H9 (cell line): ENCODE measurements around the gene ELAC2. TPM values are rescaled to one million over a fixed set of nuclear protein-coding genes. Genes with fewer than 3 reads are reported as not detected.

Experiments used
- DNase-seq: peaks from one replicate; pipeline ENCODE4 v3.0.0-alpha.2; 2017
- H2AFZ ChIP-seq: one replicate; pipeline ENCODE4 v1.6.1; 2013; ENCODE audit warnings: mild to moderate bottlenecking, low read length, control low read depth, moderate library complexity
- H2AK5ac ChIP-seq: 2 replicates; pipeline ENCODE4 v1.6.1; 2013; ENCODE audit warnings: low read length, control low read depth, mixed read lengths; ENCODE audit not compliant: insufficient read length
- H2BK120ac ChIP-seq: one replicate; pipeline ENCODE4 v1.6.1; 2013; ENCODE audit warnings: low read depth, mild to moderate bottlenecking, low read length, control low read depth, inconsistent platforms; ENCODE audit not compliant: poor library complexity, severe bottlenecking
- H2BK12ac ChIP-seq: 2 replicates; pipeline ENCODE4 v1.6.1; 2013; ENCODE audit warnings: low read length, control low read depth, mixed read lengths, low read depth; ENCODE audit not compliant: insufficient read length
- H2BK15ac ChIP-seq: 2 replicates; pipeline ENCODE4 v1.6.1; 2013; ENCODE audit warnings: low read depth, low read length, control low read depth
- H2BK20ac ChIP-seq: one replicate; pipeline ENCODE4 v1.6.1; 2013; ENCODE audit warnings: low read depth, mild to moderate bottlenecking, low read length, control low read depth, inconsistent platforms; ENCODE audit not compliant: poor library complexity, severe bottlenecking
- H2BK5ac ChIP-seq: 2 replicates; pipeline ENCODE4 v1.6.1; 2013; ENCODE audit warnings: low read length, control low read depth, mixed read lengths; ENCODE audit not compliant: insufficient read length
- H3K14ac ChIP-seq: 2 replicates; pipeline ENCODE4 v1.6.1; 2013; ENCODE audit warnings: low read length, control low read depth; ENCODE audit not compliant: insufficient read depth
- H3K18ac ChIP-seq: 2 replicates; pipeline ENCODE4 v1.6.1; 2013; ENCODE audit warnings: low read depth, mild to moderate bottlenecking, mixed read lengths, low read length, control low read depth; ENCODE audit not compliant: insufficient read length
- H3K23ac ChIP-seq: 2 replicates; pipeline ENCODE4 v1.6.1; 2013; ENCODE audit warnings: low read length, control low read depth, mixed read lengths, low read depth; ENCODE audit not compliant: insufficient read length
- H3K23me2 ChIP-seq: 2 replicates; pipeline ENCODE4 v1.6.1; 2013; ENCODE audit warnings: low read depth, mild to moderate bottlenecking, mixed read lengths, low read length, control low read depth; ENCODE audit not compliant: insufficient read length, poor library complexity, severe bottlenecking
- H3K27ac ChIP-seq: 2 replicates; pipeline ENCODE4 v1.5.1; 2013; ENCODE audit warnings: low read length, control low read depth, mixed read lengths, low read depth; ENCODE audit not compliant: insufficient read length
- H3K27me3 ChIP-seq: 2 replicates; pipeline ENCODE4 v1.6.1; 2013; ENCODE audit warnings: low read length, control low read depth, inconsistent platforms; ENCODE audit not compliant: insufficient read depth
- H3K4ac ChIP-seq: 2 replicates; pipeline ENCODE4 v1.6.1; 2013; ENCODE audit warnings: low read depth, mild to moderate bottlenecking, control low read depth, inconsistent platforms, low read length, moderate library complexity
- H3K4me1 ChIP-seq: 2 replicates; pipeline ENCODE4 v1.6.1; 2013; ENCODE audit warnings: low read length, control low read depth, inconsistent platforms; ENCODE audit not compliant: insufficient read depth
- H3K4me2 ChIP-seq: 2 replicates; pipeline ENCODE4 v1.6.1; 2013; ENCODE audit warnings: low read length, control low read depth, mixed read lengths; ENCODE audit not compliant: insufficient read length, insufficient read depth
- H3K56ac ChIP-seq: 2 replicates; pipeline ENCODE4 v1.6.1; 2013; ENCODE audit warnings: low read depth, mild to moderate bottlenecking, mixed read lengths, low read length, control low read depth; ENCODE audit not compliant: insufficient read length
- H3K79me1 ChIP-seq: 2 replicates; pipeline ENCODE4 v1.6.1; 2013; ENCODE audit warnings: low read depth, mild to moderate bottlenecking, moderate library complexity, low read length, control low read depth, inconsistent platforms; ENCODE audit not compliant: insufficient read depth, poor library complexity, severe bottlenecking
- H3K79me2 ChIP-seq: 2 replicates; pipeline ENCODE4 v1.6.1; 2013; ENCODE audit warnings: low read length, control low read depth, inconsistent platforms; ENCODE audit not compliant: insufficient read depth
- H3K9ac ChIP-seq: 2 replicates; pipeline ENCODE4 v1.6.1; 2013; ENCODE audit warnings: low read length, control low read depth, mixed read lengths; ENCODE audit not compliant: insufficient read length; ENCODE audit errors: extremely low read depth
- H3K9me3 ChIP-seq: one replicate; pipeline ENCODE4 v1.6.1; 2013; ENCODE audit warnings: low read depth, low read length, inconsistent platforms; ENCODE audit not compliant: control insufficient read depth
- H3T11ph ChIP-seq: one replicate; pipeline ENCODE4 v1.6.1; 2013; ENCODE audit warnings: mild to moderate bottlenecking, low read length, control low read depth, inconsistent platforms
- H4K20me1 ChIP-seq: one replicate; pipeline ENCODE4 v1.6.1; 2013; ENCODE audit not compliant: control insufficient read depth, insufficient read length, insufficient read depth
- H4K5ac ChIP-seq: 2 replicates; pipeline ENCODE4 v1.6.1; 2013; ENCODE audit warnings: low read depth, mild to moderate bottlenecking, mixed read lengths, low read length, control low read depth; ENCODE audit not compliant: insufficient read length
- H4K8ac ChIP-seq: replicated peaks from 2 replicates; pipeline ENCODE4 v1.6.1; 2013; ENCODE audit warnings: low read length, control low read depth, mixed read lengths, low read depth; ENCODE audit not compliant: insufficient read length
- H4K91ac ChIP-seq: 2 replicates; pipeline ENCODE4 v1.6.1; 2013; ENCODE audit warnings: low read depth, mild to moderate bottlenecking, moderate library complexity, mixed read lengths, low read length, control low read depth; ENCODE audit not compliant: insufficient read length
- H3K27ac Mint-ChIP-seq, 3 experiments: 2 replicates in 2 of 3; 3 replicates in 1 of 3; pipeline ENCODE4 v1.8.0; 2020 to 2021; ENCODE audit warnings: mixed read lengths in 3 of 3, mild to moderate bottlenecking in 1 of 3, moderate library complexity in 1 of 3
- H3K27me3 Mint-ChIP-seq: 2 replicates; pipeline ENCODE4 v1.8.0; 2021; ENCODE audit warnings: low read depth, mild to moderate bottlenecking, moderate library complexity, mixed read lengths
- H3K36me3 Mint-ChIP-seq, 3 experiments: 2 replicates in 2 of 3; 3 replicates in 1 of 3; pipeline ENCODE4 v1.8.0; 2020 to 2021; ENCODE audit warnings: low read depth in 3 of 3, mixed read lengths in 3 of 3; ENCODE audit not compliant: insufficient read depth in 1 of 3
- H3K4me1 Mint-ChIP-seq, 2 experiments: 2 replicates each; pipeline ENCODE4 v1.8.0; 2020; ENCODE audit warnings: mixed read lengths in 2 of 2
- H3K4me3 Mint-ChIP-seq, 2 experiments: 2 replicates in 1 of 2; 3 replicates in 1 of 2; pipeline ENCODE4 v1.8.0; 2020 to 2021; ENCODE audit warnings: mild to moderate bottlenecking in 2 of 2, mixed read lengths in 2 of 2, moderate library complexity in 1 of 2
- H3K9me3 Mint-ChIP-seq, 2 experiments: 2 replicates in 1 of 2; 3 replicates in 1 of 2; pipeline ENCODE4 v1.8.0; 2020; ENCODE audit warnings: mild to moderate bottlenecking in 2 of 2, mixed read lengths in 2 of 2, moderate library complexity in 1 of 2
- CTCF ChIP-seq: fragments of 200-600 bp; sonication (generic); conservative IDR thresholded peaks from 3 replicates; pipeline ENCODE4 v1.8.0; 2021; ENCODE audit warnings: antibody characterized with exemption, mild to moderate bottlenecking
- WGBS: extraction: QIAGEN DNeasy Blood & Tissue Kit; methylation state at CpG from one replicate; pipeline ENCODE4 v1.1.7; 2013; ENCODE audit warnings: missing lambda C conversion rate, low lambda C conversion rate, mixed read lengths; ENCODE audit not compliant: insufficient read length; ENCODE audit errors: extremely low coverage; 5-methylcytosine and 5-hydroxymethylcytosine counted together
- total RNA-seq: library from RNA; stranded (reverse); gene quantifications from 2 replicates; pipeline ENCODE4 v1.2.1, GENCODE V29; 2021

The ELAC2 gene
- total RNA-seq, 1 experiment from 2014 or later: 90.7 TPM

- no peak overlapping the region for H3K27ac Mint-ChIP-seq
These were observed 26.8 kb upstream of the ELAC2 start for GRCh38 chr17:13044572-13045065.

More at GRCh38 chr17:13044572-13045065, 26.8 kb upstream of the ELAC2 start:
- H3K56ac ChIP-seq: no peak overlapping the region
- no peak overlapping the region for H4K5ac ChIP-seq
- no peaks in the 10 kb centered on the region for H3K23me2 ChIP-seq
- H2BK120ac ChIP-seq: no peak overlapping the region
- H4K8ac ChIP-seq: no peak overlapping the region
- H3K4me2 ChIP-seq: no peak overlapping the region
- Mint-ChIP-seq H3K4me3 (no peak overlapping the region), H3K27me3 (peaks cover 2% of the 10 kb centered on the region), H3K36me3 (no peaks in the 10 kb centered on the region), H3K9me3 (peaks cover 0 to 2% of the 10 kb centered on the region in 2 experiments; a peak in 1 of 5 replicates), H3K4me1 (peaks cover 7 to 14% of the 10 kb centered on the region in 2 experiments)
- TF ChIP-seq CTCF: no peak
- H2BK5ac ChIP-seq: no peak overlapping the region
- no peak overlapping the region for H4K91ac ChIP-seq
- no peaks in the 10 kb centered on the region for H4K20me1 ChIP-seq
- H3T11ph ChIP-seq: no peak overlapping the region
- H3K14ac ChIP-seq: no peak overlapping the region
- H3K27me3 ChIP-seq: no peaks in the 10 kb centered on the region
- H3K4me1 ChIP-seq: peaks cover 4% of the 10 kb centered on the region; the same call in 1 of the 2 replicates
- no peaks in the 10 kb centered on the region for H3K79me2 ChIP-seq
- H2BK20ac ChIP-seq: no peak overlapping the region
- no peak overlapping the region for H3K27ac ChIP-seq
- no peak overlapping the region for H2AFZ ChIP-seq
- no peak overlapping the region for H2AK5ac ChIP-seq
- no peak overlapping the region for H3K4ac ChIP-seq
- DNase-seq: no peak
- no peak overlapping the region for H3K9ac ChIP-seq
- H3K9me3 ChIP-seq: no peaks in the 10 kb centered on the region
- WGBS: no CpG with 5 or more reads among the region's 7 CpGs
- H2BK15ac ChIP-seq: no peak overlapping the region
- no peak overlapping the region for H3K23ac ChIP-seq
- no peak overlapping the region for H2BK12ac ChIP-seq
- no peaks in the 10 kb centered on the region for H3K79me1 ChIP-seq
- H3K18ac ChIP-seq: no peak overlapping the region
